ENCODE results near the gene ARSA. TPM values are rescaled to one million over a fixed set of nuclear protein-coding genes. Genes with fewer than 3 reads are reported as not detected.

Gene ARSA
- total RNA-seq, 2 experiments from 2014 or later = 31.6 to 34.4 TPM

DNA sequence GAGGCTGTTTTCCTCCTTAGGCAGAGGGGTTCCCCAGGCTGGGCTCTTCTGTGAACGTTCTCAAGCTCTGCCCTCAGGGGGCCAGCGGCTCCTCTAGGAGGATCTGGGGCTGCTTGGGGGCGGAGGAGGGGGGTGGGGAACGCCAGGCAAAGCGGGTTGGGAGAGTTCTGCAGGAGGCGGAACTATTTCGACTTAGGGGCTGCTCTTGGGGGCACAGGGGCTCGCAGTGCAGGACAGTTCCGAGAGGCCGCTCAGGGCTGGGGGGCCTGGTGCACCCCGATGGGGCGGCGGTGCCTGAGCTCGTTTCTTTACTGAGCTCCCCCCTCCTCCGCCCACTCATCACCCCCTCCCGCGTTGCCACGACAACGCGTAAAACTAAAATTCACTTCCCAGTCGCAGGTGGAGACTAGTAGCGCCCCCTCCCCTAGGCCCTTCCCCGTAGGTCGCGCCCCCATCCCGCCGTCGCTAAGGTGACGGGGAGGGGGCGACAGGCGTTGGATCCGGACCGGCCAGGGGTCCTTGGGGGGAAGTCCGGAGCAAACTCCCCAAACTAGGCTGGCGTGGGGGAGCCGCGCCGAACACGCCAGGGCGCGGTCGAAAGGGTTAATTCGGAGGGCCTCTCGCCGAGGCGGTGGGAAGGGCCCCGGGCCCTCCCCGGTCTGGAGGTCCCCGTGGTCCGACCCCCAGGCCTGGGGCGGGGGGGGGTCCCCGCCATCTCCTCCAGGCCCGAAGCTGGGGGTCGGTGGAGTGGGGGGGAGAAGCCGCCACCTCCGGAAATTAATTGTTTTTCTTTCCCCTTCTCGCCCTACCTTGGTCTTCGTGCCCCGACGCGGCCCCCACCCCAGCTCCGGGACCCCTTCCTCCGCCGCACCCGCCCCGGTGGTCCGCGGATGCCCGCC lies 45.5 kb upstream of the ARSA start:
- intact Hi-C loops (cut with micrococcal nuclease; ENCODE audit: unreplicated experiment) = no loop called here

DNA sequence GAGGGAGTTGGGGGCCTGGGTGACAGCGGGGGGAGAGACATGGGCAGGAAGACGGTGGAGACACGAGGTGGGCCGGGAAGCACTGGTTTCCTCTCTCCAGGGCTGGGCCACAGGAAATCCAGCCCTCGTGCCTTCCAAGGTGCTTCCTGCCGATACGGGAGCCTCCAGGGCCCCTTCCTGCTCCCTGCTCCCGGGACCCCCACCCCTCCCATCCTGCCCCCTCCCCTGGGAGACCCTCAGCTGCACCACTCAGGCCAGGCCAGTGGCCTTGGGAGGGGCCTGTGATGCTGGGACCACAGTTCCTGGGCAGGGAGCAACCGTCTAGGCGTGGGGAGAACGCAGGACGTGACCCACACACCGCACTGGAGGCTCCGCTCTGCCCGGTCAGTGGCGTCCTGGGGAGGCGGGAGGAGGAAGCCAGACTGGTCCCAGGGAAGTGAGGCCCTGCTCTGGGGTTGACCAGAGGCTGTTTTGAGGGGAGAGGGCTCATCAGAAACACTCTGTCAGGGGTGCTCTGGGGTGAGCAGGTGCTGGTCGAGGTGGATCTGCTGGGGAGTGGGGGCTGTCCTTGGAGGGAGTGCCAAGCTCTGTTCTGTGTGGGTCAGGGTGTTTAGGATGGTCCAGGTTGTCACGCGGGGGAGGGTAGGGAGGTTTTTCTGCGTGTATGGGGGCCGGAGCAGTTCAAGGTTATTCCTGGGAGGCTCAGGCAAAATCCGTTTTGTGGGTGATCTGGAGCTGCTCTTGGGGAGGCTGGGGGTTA lies 44.7 kb upstream of the ARSA start, which contains the start of gene SHANK3:
Gene SHANK3 (plus strand): TSS at position 353 of the 760 bp plus-strand sequence.
- H3K36me3 ChIP-seq (ENCODE audit: insufficient read depth, low read length) = no peaks in the 10 kb centered on the region
- BruUV-seq (replicated peaks) = no TSS peak
- no peak within 1 kb of the TSS for H3K27ac ChIP-seq (ENCODE audit: low read depth, low read length, poor library complexity, severe bottlenecking)
- no peaks in the 10 kb centered on the region for H3K9me3 ChIP-seq (ENCODE audit: low read length)
- no peaks in the 10 kb centered on the region for H3K4me1 ChIP-seq (ENCODE audit: insufficient read depth, low read length, poor library complexity, severe bottlenecking)
- ChIA-PET POLR2A (no interaction called here), CTCF (ENCODE audit: unreplicated experiment) (no interaction called here)
- H3K4me2 ChIP-seq (ENCODE audit: low read length) = no peak within 1 kb of the TSS
- intact Hi-C loops (cut with micrococcal nuclease; ENCODE audit: unreplicated experiment) = no loop called here
- no peak within 1 kb of the TSS for H3K4me3 ChIP-seq (ENCODE audit: low read depth, low read length, poor library complexity, severe bottlenecking)
- H2AFZ ChIP-seq (ENCODE audit: low read length) = no peak within 1 kb of the TSS
- H3K9me2 ChIP-seq (ENCODE audit: insufficient read depth, low read length) = no peaks in the 10 kb centered on the region
- H4K20me1 ChIP-seq (ENCODE audit: insufficient read depth, low read length) = no peaks in the 10 kb centered on the region
- no peaks in the 10 kb centered on the region for H3K79me2 ChIP-seq (ENCODE audit: insufficient read depth, low read depth, low read length)
- no peak for DNase-seq (ENCODE audit: low spot score)
- no peak for TF ChIP-seq EZH2phosphoT487 (IDR thresholded peaks at IDR 0.05; ENCODE audit: borderline replicate concordance, low read depth, low read length)
- TF ChIP-seq, protein P1, sequence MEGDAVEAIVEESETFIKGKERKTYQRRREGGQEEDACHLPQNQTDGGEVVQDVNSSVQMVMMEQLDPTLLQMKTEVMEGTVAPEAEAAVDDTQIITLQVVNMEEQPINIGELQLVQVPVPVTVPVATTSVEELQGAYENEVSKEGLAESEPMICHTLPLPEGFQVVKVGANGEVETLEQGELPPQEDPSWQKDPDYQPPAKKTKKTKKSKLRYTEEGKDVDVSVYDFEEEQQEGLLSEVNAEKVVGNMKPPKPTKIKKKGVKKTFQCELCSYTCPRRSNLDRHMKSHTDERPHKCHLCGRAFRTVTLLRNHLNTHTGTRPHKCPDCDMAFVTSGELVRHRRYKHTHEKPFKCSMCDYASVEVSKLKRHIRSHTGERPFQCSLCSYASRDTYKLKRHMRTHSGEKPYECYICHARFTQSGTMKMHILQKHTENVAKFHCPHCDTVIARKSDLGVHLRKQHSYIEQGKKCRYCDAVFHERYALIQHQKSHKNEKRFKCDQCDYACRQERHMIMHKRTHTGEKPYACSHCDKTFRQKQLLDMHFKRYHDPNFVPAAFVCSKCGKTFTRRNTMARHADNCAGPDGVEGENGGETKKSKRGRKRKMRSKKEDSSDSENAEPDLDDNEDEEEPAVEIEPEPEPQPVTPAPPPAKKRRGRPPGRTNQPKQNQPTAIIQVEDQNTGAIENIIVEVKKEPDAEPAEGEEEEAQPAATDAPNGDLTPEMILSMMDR (conservative IDR thresholded peaks at IDR 0.05; ENCODE audit: low read length) = no peak

More for the DNA sequence above, 45.5 kb upstream of the ARSA start:
- BruUV-seq (replicated peaks) = no TSS peak
- no peak overlapping the region for H3K27ac ChIP-seq (ENCODE audit: low read depth, low read length, poor library complexity, severe bottlenecking)
- ChIA-PET POLR2A (no interaction called here), CTCF (ENCODE audit: unreplicated experiment) (no interaction called here)
- H4K20me1 ChIP-seq (ENCODE audit: insufficient read depth, low read length) = no peaks in the 10 kb centered on the region
- no peak overlapping the region for H3K4me3 ChIP-seq (ENCODE audit: low read depth, low read length, poor library complexity, severe bottlenecking)
- H3K36me3 ChIP-seq (ENCODE audit: insufficient read depth, low read length) = no peaks in the 10 kb centered on the region
- H3K79me2 ChIP-seq (ENCODE audit: insufficient read depth, low read depth, low read length) = no peaks in the 10 kb centered on the region
- DNase-seq (ENCODE audit: low spot score) = no peak
- no peak for TF ChIP-seq EZH2phosphoT487 (IDR thresholded peaks at IDR 0.05; ENCODE audit: borderline replicate concordance, low read depth, low read length)
- TF ChIP-seq, protein P1 (conservative IDR thresholded peaks at IDR 0.05; ENCODE audit: low read length) = no peak
- H3K4me1 ChIP-seq (ENCODE audit: insufficient read depth, low read length, poor library complexity, severe bottlenecking) = no peaks in the 10 kb centered on the region
- H3K9me2 ChIP-seq (ENCODE audit: insufficient read depth, low read length) = no peaks in the 10 kb centered on the region
- no peak overlapping the region for H2AFZ ChIP-seq (ENCODE audit: low read length)
- H3K4me2 ChIP-seq (ENCODE audit: low read length) = no peak overlapping the region
- H3K9me3 ChIP-seq (ENCODE audit: low read length) = no peaks in the 10 kb centered on the region
